NCI-H1436 treated with DMSO at 0.1 percent for 48 hours (cell line): ENCODE measurements around the gene ABCA9.

Experiments used
- DNase-seq: peaks from one replicate; lab custom pipeline; 2025; lab: John Stamatoyannopoulos, UW

ABCA9 gene

GRCh38 chr17:69067274-69068047 is 6.7 kb upstream of the ABCA9 start:
- DNase-seq, result no peak

- DNase-seq, result no peak
Observed at GRCh38 chr17:69066482-69066881, 5.8 kb upstream of the ABCA9 start.

GRCh38 chr17:69065113-69065512 is 4.4 kb upstream of the ABCA9 start:
- DNase-seq, result no peak

GRCh38 chr17:69064476-69064875 is 3.7 kb upstream of the ABCA9 start:
- no peak for DNase-seq

- no peak for DNase-seq
Observed at GRCh38 chr17:69064001-69064400, 3.3 kb upstream of the ABCA9 start.

GRCh38 chr17:69062860-69063581 is 2.3 kb upstream of the ABCA9 start:
- DNase-seq, result no peak

- no peak for DNase-seq
Observed at GRCh38 chr17:69061721-69062556, 1.2 kb upstream of the ABCA9 start.

GRCh38 chr17:69059458-69060175 is 1.1 kb downstream of the ABCA9 start:
- no peak for DNase-seq

- no peak for DNase-seq
Observed at GRCh38 chr17:69058165-69058564, 2.6 kb downstream of the ABCA9 start.

- DNase-seq, result no peak
Observed at GRCh38 chr17:69057280-69057679, 3.4 kb downstream of the ABCA9 start.

GRCh38 chr17:69056179-69056823 is 4.4 kb downstream of the ABCA9 start:
- DNase-seq, result no peak

- no peak for DNase-seq
Observed at GRCh38 chr17:69055334-69055733, 5.4 kb downstream of the ABCA9 start.

GRCh38 chr17:69050999-69051775 is 9.5 kb downstream of the ABCA9 start:
- no peak for DNase-seq

- DNase-seq, result no peak
Observed at GRCh38 chr17:69048634-69049033, 12.1 kb downstream of the ABCA9 start.

GRCh38 chr17:69047368-69048263 is 13.1 kb downstream of the ABCA9 start:
- no peak for DNase-seq

GRCh38 chr17:69046121-69046807 is 14.5 kb downstream of the ABCA9 start:
- no peak for DNase-seq

- DNase-seq, result no peak
Observed at GRCh38 chr17:69045646-69046045, 15.1 kb downstream of the ABCA9 start.

GRCh38 chr17:69044371-69044770 is 16.4 kb downstream of the ABCA9 start:
- DNase-seq, result no peak
